Measurements from ENCODE around the gene FUT2.

Gene FUT2

GRCh38 chr19:48673436-48674100 is 22.2 kb upstream of the FUT2 start:
- no peak for TF ChIP-seq CTCF (IDR thresholded peaks at IDR 0.05)

- TF ChIP-seq CTCF (IDR thresholded peaks at IDR 0.05): no peak
Observed at GRCh38 chr19:48674216-48674809, 21.5 kb upstream of the FUT2 start.

GRCh38 chr19:48674921-48675824 is 20.6 kb upstream of the FUT2 start:
- peak; percentile 61 for TF ChIP-seq CTCF (IDR thresholded peaks at IDR 0.05)

- TF ChIP-seq CTCF (IDR thresholded peaks at IDR 0.05): no peak
Observed at GRCh38 chr19:48676487-48676886, 19.3 kb upstream of the FUT2 start.

- no peak for TF ChIP-seq CTCF (IDR thresholded peaks at IDR 0.05)
Observed at GRCh38 chr19:48676887-48677286, 18.9 kb upstream of the FUT2 start.

GRCh38 chr19:48678201-48678600 is 17.6 kb upstream of the FUT2 start:
- no peak for TF ChIP-seq CTCF (IDR thresholded peaks at IDR 0.05)

GRCh38 chr19:48680436-48681126 is 15.2 kb upstream of the FUT2 start:
- no peak for TF ChIP-seq CTCF (IDR thresholded peaks at IDR 0.05)

All from LNCAP (cell line).